RWPE1 (cell line): ENCODE results near the gene CA14.
A peak's percentile ranks its signal among the peaks of the same experiment; 100 is the strongest.

Experiments used
- CTCF ChIA-PET: fragments of 350-600 bp; sonication (Branson Sonifier 250); formaldehyde crosslinking; extraction: SDS; loops from one replicate; lab custom pipeline; 2021; lab: Yijun Ruan, JAX
- POLR2A ChIA-PET: fragments of 400-600 bp; formaldehyde crosslinking; extraction: SDS; loops from one replicate; lab custom pipeline; 2020; ENCODE audit warnings: antibody characterized with exemption; ENCODE audit not compliant: low non-redundant PET; lab: Yijun Ruan, JAX
- DNase-seq: peaks from one replicate; pipeline ENCODE4 v3.0.0; 2012; ENCODE audit warnings: low spot score
- H3K27ac ChIP-seq: fragments of 450-650 bp; 2 replicates; pipeline ENCODE4 v1.5.1; 2017
- CTCF ChIP-seq: fragments of 450-650 bp; conservative IDR thresholded peaks from 2 replicates; pipeline ENCODE4 v1.5.1; 2017; ENCODE audit warnings: low read depth, mild to moderate bottlenecking

The CA14 gene

GRCh38 chr1:150233359-150234308 is 23.9 kb upstream of the CA14 start:
- DNase-seq, result no peak
- ChIA-PET CTCF (interaction anchor here (0.7 to 1.8 kb wide), 3 partner anchors 9 to 22 kb away, joined by 5 to 6 read pairs (median 6); no protein-coding TSS in a partner anchor), POLR2A (no interaction called here)

GRCh38 chr1:150234309-150234565 is 23.3 kb upstream of the CA14 start:
- no peak for TF ChIP-seq CTCF
- CTCF ChIA-PET, result interaction anchor here (1.8 kb wide), 1 partner anchor 9 kb away, joined by 6 read pairs; no protein-coding TSS in a partner anchor
- no peak for DNase-seq
- H3K27ac ChIP-seq, result peak overlapping the region; percentile 96
- POLR2A ChIA-PET, result no interaction called here

More at GRCh38 chr1:150233359-150234308, 23.9 kb upstream of the CA14 start:
- peak overlapping the region; percentile 96 for H3K27ac ChIP-seq
- TF ChIP-seq CTCF, result no peak

- POLR2A ChIA-PET, result no interaction called here
- peak; percentile 79 for DNase-seq
- CTCF ChIA-PET, result interaction anchor here (1.8 kb wide), 1 partner anchor 10 kb away, joined by 6 read pairs; no protein-coding TSS in a partner anchor
- TF ChIP-seq CTCF, result no peak
- peak overlapping the region; percentile 96 for H3K27ac ChIP-seq
These were observed 22.8 kb upstream of the CA14 start for GRCh38 chr1:150234566-150235293.

- peak overlapping the region; percentile 96 for H3K27ac ChIP-seq
- DNase-seq, result peak; percentile 66
- no peak for TF ChIP-seq CTCF
- ChIA-PET POLR2A (no interaction called here), CTCF (no interaction called here)
These were observed 22.2 kb upstream of the CA14 start for GRCh38 chr1:150235294-150235851.

GRCh38 chr1:150235852-150236613 is 21.5 kb upstream of the CA14 start, which contains the start of gene ANP32E:
Gene ANP32E, minus strand, starts transcription at chr1:150236112. Its CDS starts 326 bp downstream, at chr1:150235786.
- peak within 1 kb of the TSS; percentile 96 for H3K27ac ChIP-seq
- CTCF ChIA-PET, result no interaction called here
- peak; percentile 47 for TF ChIP-seq CTCF
- POLR2A ChIA-PET, result no interaction called here
- peak; percentile 99 for DNase-seq
